ENCODE measurements around the gene PPM1E.
A peak's percentile ranks its signal among the peaks of the same experiment; 100 is the strongest.
"Not testable (repeated sequence)": the region's sequence is repeated elsewhere in the genome, so short reads cannot be mapped to it uniquely, and the experiment has no call there.

Gene PPM1E

DNA sequence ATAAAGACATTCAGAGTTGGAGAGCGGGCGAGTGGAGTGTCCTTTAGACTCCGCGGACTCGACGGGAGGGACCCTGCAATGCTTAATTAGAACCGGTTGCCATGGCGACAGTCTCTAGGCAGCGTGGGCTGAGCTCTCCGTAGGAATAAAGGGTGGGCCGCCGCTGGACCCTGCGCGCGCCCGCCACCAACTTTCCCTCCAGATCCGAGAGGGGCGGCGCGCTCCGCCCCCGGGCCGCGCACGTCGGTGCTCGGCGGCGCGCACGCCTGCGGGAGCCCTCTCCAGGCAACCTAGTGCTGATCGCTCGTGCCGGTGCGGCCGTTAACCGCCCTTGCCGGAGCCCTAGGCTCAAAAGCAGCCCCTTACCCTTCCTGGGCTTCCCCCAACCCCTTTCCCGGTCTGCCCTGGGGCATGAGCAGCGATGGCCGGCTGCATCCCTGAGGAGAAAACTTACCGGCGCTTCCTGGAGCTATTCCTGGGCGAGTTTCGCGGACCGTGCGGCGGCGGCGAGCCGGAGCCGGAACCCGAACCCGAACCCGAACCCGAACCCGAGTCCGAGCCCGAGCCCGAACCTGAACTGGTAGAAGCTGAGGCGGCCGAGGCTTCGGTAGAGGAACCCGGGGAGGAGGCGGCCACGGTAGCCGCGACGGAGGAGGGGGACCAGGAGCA, at the start of gene PPM1E:
TSS of gene PPM1E (plus strand) at position 278 of the 669 bp plus-strand sequence.
- H3K4me3 Mint-ChIP-seq, result peak within 1 kb of the TSS; percentile 90 to 96
- peak within 1 kb of the TSS; percentile 79 for H3K27ac Mint-ChIP-seq
- ATAC-seq (replicated peaks), result peak; percentile 84 to 90
- peaks cover 25 to 36% of the 10 kb centered on the region in 2 donors for H3K27me3 Mint-ChIP-seq
- peak; percentile 34 for DNase-seq
- H3K4me1 Mint-ChIP-seq, result peaks cover 17% of the 10 kb centered on the region in 2 donors
- H3K9me3 Mint-ChIP-seq, result no peaks in the 10 kb centered on the region
- H3K36me3 Mint-ChIP-seq, result peaks cover 2 to 5% of the 10 kb centered on the region in 2 donors

GRCh38 chr17:58706351-58707140, 49.1 kb upstream of the PPM1E start:
- peaks cover 18 to 43% of the 10 kb centered on the region in 2 donors for H3K36me3 Mint-ChIP-seq
- ATAC-seq (replicated peaks) (peak; percentile 72 to 74), DNase-seq (no peak)
- H3K27me3 Mint-ChIP-seq, result no peaks in the 10 kb centered on the region
- peak overlapping the region; percentile 75 for H3K27ac Mint-ChIP-seq
- no peak overlapping the region for H3K4me3 Mint-ChIP-seq
- peaks cover 9 to 21% of the 10 kb centered on the region in 2 donors for H3K4me1 Mint-ChIP-seq
- H3K9me3 Mint-ChIP-seq, result no peaks in the 10 kb centered on the region

- H3K4me3 Mint-ChIP-seq, result no peak overlapping the region
- DNase-seq, result no peak
- peaks cover 9 to 17% of the 10 kb centered on the region in 2 donors for H3K4me1 Mint-ChIP-seq
- H3K27ac Mint-ChIP-seq, result no peak overlapping the region
- no peak for ATAC-seq (replicated peaks)
- H3K27me3 Mint-ChIP-seq, result no peaks in the 10 kb centered on the region
- no peaks in the 10 kb centered on the region for H3K9me3 Mint-ChIP-seq
- H3K36me3 Mint-ChIP-seq, result peaks cover 17 to 35% of the 10 kb centered on the region in 2 donors
Observed at GRCh38 chr17:58710948-58711552, 44.6 kb upstream of the PPM1E start.

DNA sequence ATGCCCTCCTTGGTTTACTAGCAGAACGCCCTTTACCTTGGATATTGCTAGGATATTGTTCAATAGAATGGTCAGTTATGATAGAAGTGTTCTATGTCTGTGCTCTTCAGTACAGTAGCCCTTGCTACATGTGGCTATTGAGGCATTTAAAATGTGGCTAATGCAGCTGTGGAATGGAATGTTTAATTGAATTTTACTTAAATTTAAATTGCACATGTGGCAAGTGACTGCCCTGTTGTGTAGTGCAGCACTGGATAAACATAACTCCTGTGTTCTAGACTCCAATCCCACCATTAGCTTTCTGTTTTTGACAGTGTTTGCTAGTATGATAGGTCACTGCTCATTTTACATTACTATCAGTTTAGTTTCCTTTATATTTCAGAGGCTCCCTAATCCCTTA, 33.4 kb upstream of the PPM1E start:
- ATAC-seq (replicated peaks), result no peak

DNA sequence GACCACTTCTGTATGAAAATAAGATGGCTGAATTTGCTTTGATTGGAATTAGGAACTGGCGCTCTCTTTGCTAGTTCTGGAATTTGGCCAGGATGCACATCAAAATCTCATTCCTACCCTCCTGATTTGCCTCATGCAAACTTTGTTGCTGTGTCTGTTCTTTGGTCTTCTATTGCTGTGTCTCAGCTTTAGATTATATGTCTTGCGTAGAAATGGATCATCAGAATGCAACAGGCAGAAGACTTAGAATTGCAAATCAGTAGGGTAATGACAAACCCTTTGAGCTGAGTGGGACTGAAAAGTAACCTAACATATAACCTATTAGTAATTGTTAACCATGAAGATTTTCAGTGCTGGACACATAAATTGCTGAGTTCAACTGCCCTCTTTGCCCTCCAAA, 33.0 kb upstream of the PPM1E start:
- Mint-ChIP-seq H3K36me3 (peaks cover 8 to 19% of the 10 kb centered on the region in 2 donors), H3K27me3 (no peaks in the 10 kb centered on the region)

More for the DNA sequence above, 33.4 kb upstream of the PPM1E start:
- Mint-ChIP-seq H3K27me3 (no peaks in the 10 kb centered on the region), H3K4me1 (no peaks in the 10 kb centered on the region), H3K27ac (no peak overlapping the region), H3K36me3 (peaks cover 8 to 19% of the 10 kb centered on the region in 2 donors), H3K4me3 (no peak overlapping the region), H3K9me3 (no peaks in the 10 kb centered on the region)
- no peak for DNase-seq

GRCh38 chr17:58728798-58729197, 26.9 kb upstream of the PPM1E start:
- no peak overlapping the region for H3K27ac Mint-ChIP-seq
- DNase-seq (no peak), ATAC-seq (replicated peaks) (no peak)
- H3K4me1 Mint-ChIP-seq, result no peaks in the 10 kb centered on the region
- H3K27me3 Mint-ChIP-seq, result no peaks in the 10 kb centered on the region
- H3K36me3 Mint-ChIP-seq, result peaks cover 3 to 23% of the 10 kb centered on the region in 2 donors
- H3K4me3 Mint-ChIP-seq, result no peak overlapping the region
- H3K9me3 Mint-ChIP-seq, result no peaks in the 10 kb centered on the region

More for the DNA sequence above, 33.0 kb upstream of the PPM1E start:
- Mint-ChIP-seq H3K27ac (no peak overlapping the region), H3K9me3 (no peaks in the 10 kb centered on the region), H3K4me3 (no peak overlapping the region), H3K4me1 (no peaks in the 10 kb centered on the region)
- ATAC-seq (replicated peaks) (no peak), DNase-seq (no peak)

GRCh38 chr17:58730937-58731336, 24.7 kb upstream of the PPM1E start:
- Mint-ChIP-seq H3K4me3 (no peak overlapping the region), H3K9me3 (no peaks in the 10 kb centered on the region), H3K27ac (no peak overlapping the region), H3K36me3 (peaks cover 6 to 12% of the 10 kb centered on the region in 2 donors), H3K27me3 (no peaks in the 10 kb centered on the region), H3K4me1 (no peaks in the 10 kb centered on the region)
- no peak for ATAC-seq (replicated peaks)
- DNase-seq, result no peak

DNA sequence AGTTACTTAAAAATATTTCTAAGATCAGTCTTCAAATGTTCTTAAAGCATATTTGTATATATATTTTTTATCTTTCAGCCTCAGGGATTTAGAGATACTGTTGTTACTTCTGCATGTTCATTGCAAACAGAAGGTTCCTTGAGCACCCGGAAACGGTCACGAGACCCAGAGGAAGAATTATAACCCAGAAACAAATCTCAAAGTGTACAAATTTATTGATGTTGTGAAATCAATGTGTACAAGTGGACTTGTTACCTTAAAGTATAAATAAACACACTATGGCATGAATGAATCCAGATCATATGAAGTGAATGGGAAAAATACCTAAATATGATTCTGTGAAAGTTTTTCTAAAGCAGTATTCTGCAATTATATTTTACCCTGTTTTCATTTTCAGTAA, 21.6 kb upstream of the PPM1E start:
- H3K27me3 Mint-ChIP-seq, result no peaks in the 10 kb centered on the region
- peaks cover 3 to 11% of the 10 kb centered on the region in 2 donors for H3K36me3 Mint-ChIP-seq
- no peaks in the 10 kb centered on the region for H3K9me3 Mint-ChIP-seq
- no peak for ATAC-seq (replicated peaks)
- no peak overlapping the region for H3K4me3 Mint-ChIP-seq
- DNase-seq, result no peak
- no peak overlapping the region for H3K27ac Mint-ChIP-seq
- H3K4me1 Mint-ChIP-seq, result no peaks in the 10 kb centered on the region

GRCh38 chr17:58734811-58735210, 20.8 kb upstream of the PPM1E start:
- no peak for ATAC-seq (replicated peaks)
- H3K9me3 Mint-ChIP-seq, result no peaks in the 10 kb centered on the region
- no peaks in the 10 kb centered on the region for H3K4me1 Mint-ChIP-seq
- no peaks in the 10 kb centered on the region for H3K27me3 Mint-ChIP-seq
- peaks cover 3 to 11% of the 10 kb centered on the region in 2 donors for H3K36me3 Mint-ChIP-seq
- DNase-seq, result no peak
- H3K27ac Mint-ChIP-seq, result no peak overlapping the region
- H3K4me3 Mint-ChIP-seq, result no peak overlapping the region

GRCh38 chr17:58741121-58741625, 14.5 kb upstream of the PPM1E start:
- ATAC-seq (replicated peaks) (no peak), DNase-seq (no peak)
- Mint-ChIP-seq H3K9me3 (no peaks in the 10 kb centered on the region), H3K36me3 (peaks cover 0 to under 1% of the 10 kb centered on the region in 2 donors), H3K4me1 (no peaks in the 10 kb centered on the region), H3K27ac (no peak overlapping the region), H3K27me3 (no peaks in the 10 kb centered on the region), H3K4me3 (no peak overlapping the region)

GRCh38 chr17:58747674-58748073, 8.0 kb upstream of the PPM1E start:
- no peak overlapping the region for H3K4me3 Mint-ChIP-seq
- H3K27me3 Mint-ChIP-seq, result no peaks in the 10 kb centered on the region
- ATAC-seq (replicated peaks) (no peak), DNase-seq (no peak)
- H3K4me1 Mint-ChIP-seq, result no peaks in the 10 kb centered on the region
- no peak overlapping the region for H3K27ac Mint-ChIP-seq
- H3K9me3 Mint-ChIP-seq, result no peaks in the 10 kb centered on the region
- H3K36me3 Mint-ChIP-seq, result no peaks in the 10 kb centered on the region

- H3K4me1 Mint-ChIP-seq; DNase-seq; H3K27ac Mint-ChIP-seq; H3K36me3 Mint-ChIP-seq; H3K4me3 Mint-ChIP-seq; ATAC-seq (replicated peaks); H3K27me3 Mint-ChIP-seq; H3K9me3 Mint-ChIP-seq: not testable (repeated sequence)
Observed at GRCh38 chr17:58749627-58750026, 6.0 kb upstream of the PPM1E start.

DNA sequence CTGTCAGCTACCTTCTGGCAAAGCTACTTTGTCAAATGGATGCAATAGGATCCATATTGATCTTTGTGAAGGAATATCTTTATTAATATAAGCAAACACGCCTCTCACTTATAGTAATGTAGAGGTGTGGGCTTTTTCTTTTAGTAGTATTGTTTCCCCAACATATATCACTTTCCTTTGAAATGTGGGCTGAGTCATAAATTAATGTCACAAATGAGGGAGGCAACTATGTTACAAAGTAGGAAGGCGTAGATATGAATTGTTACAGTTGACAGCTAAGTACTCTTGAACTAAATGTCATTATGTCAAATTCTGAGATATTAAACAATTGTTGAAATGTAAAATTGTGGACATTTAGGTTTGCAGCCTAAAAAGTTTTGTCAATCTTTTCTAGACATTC, 2.6 kb upstream of the PPM1E start:
- Mint-ChIP-seq H3K4me1 (peaks cover 9 to 11% of the 10 kb centered on the region in 2 donors), H3K27me3 (peaks cover 17 to 20% of the 10 kb centered on the region in 2 donors), H3K27ac (no peak overlapping the region), H3K9me3 (no peaks in the 10 kb centered on the region), H3K36me3 (peaks cover 2 to 5% of the 10 kb centered on the region in 2 donors), H3K4me3 (no peak overlapping the region)
- DNase-seq, result no peak
- no peak for ATAC-seq (replicated peaks)

- H3K27me3 Mint-ChIP-seq, result peaks cover 20 to 32% of the 10 kb centered on the region in 2 donors
Observed at GRCh38 chr17:58755269-58755576, 431 bp upstream of the PPM1E start.

More at GRCh38 chr17:58755269-58755576, 431 bp upstream of the PPM1E start:
- DNase-seq, result no peak
- H3K36me3 Mint-ChIP-seq, result peaks cover 2 to 5% of the 10 kb centered on the region in 2 donors
- ATAC-seq (replicated peaks), result peak in 1 of 2 donors; percentile 4
- H3K4me3 Mint-ChIP-seq, result peak overlapping the region; percentile 82 to 90
- peak overlapping the region; percentile 47 for H3K27ac Mint-ChIP-seq
- peaks cover 12 to 14% of the 10 kb centered on the region in 2 donors for H3K4me1 Mint-ChIP-seq
- no peaks in the 10 kb centered on the region for H3K9me3 Mint-ChIP-seq
